GM03348 (cell line): Measurements from ENCODE around the gene REC114.
"Not testable (repeated sequence)": the region's sequence is repeated elsewhere in the genome, so short reads cannot be mapped to it uniquely, and the experiment has no call there.

ENCODE experiments used
- DNase-seq: peaks from one replicate; pipeline ENCODE4 v3.0.0; 2012; ENCODE audit warnings: low spot score

Gene REC114

GRCh38 chr15:73538123-73538522 lies 95.2 kb downstream of the REC114 start:
- no peak for DNase-seq

DNA sequence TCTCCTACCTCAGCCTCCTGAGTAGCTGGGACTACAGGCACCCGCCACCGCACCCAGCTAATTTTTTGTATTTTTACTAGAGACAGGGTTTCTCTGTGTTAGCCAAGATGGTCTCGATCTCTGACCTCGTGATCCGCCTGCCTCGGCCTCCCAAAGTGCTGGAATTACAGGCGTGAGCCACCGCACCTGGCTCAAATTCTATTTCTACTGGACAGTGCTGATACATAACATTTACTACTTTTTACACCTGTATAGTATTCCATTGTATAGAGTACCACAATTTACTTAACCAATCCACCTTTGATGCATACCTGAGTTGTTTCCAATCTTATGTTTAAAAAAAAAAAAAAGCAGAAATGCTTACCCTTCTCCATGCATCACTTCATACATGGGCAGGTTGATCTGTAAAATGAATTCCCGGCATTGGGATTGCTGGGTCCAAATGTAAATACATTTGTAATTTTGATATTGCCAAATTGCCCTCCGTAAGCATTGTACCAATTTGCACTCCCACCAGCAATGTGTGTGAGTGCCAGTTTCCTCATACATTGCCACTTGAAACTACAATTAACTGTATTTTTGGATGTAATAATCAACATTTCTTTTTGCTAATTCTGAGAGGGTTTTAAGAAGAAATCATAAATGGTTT lies 95.7 kb downstream of the REC114 start:
- no peak for DNase-seq

GRCh38 chr15:73539212-73540128 lies 96.5 kb downstream of the REC114 start:
- DNase-seq: no peak

DNA sequence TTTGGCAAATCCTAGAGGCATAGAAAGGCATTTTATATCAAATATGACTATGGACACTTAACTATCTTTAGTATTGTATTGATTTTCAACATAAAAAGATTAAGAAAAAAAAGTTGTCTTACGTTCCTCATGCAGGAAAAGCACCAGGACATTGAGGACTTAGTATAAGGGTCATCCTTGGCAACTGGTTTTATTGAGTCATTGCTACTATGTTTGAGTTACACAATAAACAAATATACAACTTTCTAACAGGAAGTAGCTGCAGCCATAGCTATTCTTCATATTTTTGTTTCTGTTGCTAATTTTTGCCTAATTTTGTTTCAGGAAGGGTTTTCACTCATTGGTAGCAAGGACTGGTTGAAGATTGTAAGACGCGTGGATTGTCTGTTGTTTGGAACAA lies 97.2 kb downstream of the REC114 start:
- no peak for DNase-seq

DNA sequence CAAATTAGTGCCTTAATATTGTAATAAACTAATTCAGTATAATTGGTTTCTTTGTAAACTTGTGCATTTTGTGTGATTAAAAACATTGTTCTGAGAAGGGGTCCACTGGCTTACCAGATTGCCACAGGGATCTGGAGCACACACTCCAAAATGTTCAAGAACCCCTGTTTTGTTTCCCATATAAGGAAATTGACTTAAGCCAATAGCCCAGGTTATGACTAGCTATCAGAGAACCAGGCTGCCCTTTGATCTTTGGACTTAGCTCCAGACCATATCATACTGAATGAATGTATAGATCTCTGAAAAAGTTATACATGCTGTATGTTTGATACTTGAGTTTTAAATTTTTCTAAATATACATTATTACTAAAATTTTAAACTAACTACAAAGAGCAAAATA lies 98.5 kb downstream of the REC114 start:
- DNase-seq: no peak

DNA sequence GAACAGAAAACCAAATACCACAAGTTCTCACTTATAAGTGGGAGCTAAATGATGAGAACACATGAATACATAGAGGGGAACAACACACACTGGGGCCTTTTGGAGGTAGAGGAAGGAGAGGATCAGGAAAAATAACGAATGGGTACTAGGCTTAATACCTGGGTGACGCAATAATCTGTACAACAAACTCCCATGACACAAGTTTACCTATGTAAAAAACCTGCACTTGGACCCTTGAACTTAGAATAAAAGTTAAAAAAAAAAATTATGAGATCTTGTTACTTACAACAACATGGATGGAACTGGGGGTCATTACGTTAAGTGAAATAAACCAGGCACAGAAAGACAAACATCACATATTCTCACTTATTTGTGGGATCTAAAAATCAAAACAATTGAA lies 106.0 kb downstream of the REC114 start:
- not testable (repeated sequence) for DNase-seq

GRCh38 chr15:73550190-73550589 lies 107.2 kb downstream of the REC114 start:
- DNase-seq: peak; percentile 17

DNA sequence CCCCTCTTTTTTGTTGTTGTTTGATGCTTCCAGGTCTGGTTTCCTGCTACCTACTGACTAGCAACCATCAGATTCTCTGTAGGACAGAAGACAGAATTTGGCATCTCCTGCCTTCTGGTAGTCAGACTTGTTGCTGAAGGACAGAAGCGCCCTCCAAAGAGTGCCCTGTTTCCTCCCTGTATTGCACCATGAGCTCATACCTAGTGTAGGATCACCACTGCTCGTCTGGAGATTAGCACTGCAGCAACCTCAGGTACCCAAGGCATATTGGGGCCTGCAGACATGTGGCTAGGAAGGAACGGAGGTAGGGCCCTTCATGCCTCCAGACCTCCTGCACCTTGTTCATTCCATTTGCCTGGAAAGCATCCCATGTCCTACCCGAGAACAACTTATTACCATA lies 112.1 kb downstream of the REC114 start:
- no peak for DNase-seq

- no peak for DNase-seq
Observed at GRCh38 chr15:73558529-73558928, 115.6 kb downstream of the REC114 start.

DNA sequence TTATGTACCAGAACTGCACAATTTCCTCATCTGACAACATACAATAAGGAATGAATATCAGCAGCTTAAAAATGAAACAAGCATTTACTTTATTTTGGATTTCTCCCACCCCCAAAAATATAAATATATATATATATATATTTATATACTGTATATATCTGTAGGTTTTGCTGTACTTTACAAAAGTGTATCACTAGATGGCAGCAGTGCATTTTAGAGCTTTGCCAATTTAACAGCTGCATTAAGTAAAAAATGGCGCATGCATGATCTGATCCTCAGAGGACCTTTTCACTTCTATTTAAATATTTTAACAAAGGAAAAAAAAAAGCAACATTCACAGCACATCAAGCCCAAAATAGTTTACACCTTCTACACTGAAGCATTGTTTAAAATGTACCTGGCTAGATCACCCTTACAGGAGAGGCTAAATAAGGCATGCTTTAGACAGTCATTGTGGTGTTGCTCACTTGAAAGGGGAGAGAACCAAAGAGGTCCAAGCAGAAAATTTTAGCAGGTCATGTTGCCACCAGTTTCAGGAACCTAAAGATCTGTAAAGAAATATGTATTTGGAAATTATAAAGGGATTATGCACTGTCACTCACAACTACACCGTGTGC lies 117.6 kb downstream of the REC114 start:
- DNase-seq: peak; percentile 37

GRCh38 chr15:73564255-73564654 lies 121.3 kb downstream of the REC114 start:
- DNase-seq: peak; percentile 40

GRCh38 chr15:73567020-73567419 lies 124.1 kb downstream of the REC114 start:
- no peak for DNase-seq

- DNase-seq: no peak
Observed at GRCh38 chr15:73568564-73569280, 125.8 kb downstream of the REC114 start.

DNA sequence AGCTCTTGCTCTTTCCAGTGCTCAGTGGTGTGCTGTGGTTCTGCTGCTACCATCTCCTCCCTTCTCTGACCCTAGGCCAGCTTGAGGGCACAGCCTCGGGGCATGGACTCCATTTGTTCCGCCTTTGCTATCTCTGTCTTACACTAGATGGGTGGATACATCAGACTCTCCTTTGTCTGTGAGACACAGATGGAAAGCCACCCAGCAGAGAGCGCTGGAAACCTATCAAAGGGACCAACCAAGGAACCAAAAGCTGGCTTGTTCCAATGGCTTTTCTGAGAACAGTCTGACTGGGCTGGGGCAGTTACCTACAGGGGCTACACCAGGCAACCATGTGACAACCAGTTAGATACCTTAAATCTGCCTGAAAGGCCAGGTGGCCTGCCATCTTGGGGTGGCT lies 126.4 kb downstream of the REC114 start:
- DNase-seq: no peak

GRCh38 chr15:73570355-73571032 lies 127.5 kb downstream of the REC114 start:
- no peak for DNase-seq

- no peak for DNase-seq
Observed at GRCh38 chr15:73571346-73571745, 128.4 kb downstream of the REC114 start.

DNA sequence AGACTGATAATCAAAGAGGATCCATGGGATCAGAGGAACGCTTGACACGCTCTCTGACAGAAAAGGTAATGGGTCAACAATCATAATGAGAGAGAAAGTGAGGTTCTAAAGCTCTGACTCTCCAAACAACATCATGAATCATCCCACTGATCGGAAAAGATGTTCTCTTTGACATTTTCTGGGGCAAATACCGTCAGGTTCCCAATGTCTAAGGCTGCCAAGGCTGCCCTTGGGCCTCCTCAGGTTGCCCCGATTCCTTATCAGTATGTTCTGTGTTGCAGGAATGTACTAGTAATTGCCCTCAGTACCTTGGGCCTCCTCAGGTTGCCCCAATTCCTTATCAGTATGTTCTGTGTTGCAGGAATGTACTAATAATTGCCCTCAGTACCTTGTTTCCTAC lies 129.3 kb downstream of the REC114 start:
- DNase-seq: no peak

DNA sequence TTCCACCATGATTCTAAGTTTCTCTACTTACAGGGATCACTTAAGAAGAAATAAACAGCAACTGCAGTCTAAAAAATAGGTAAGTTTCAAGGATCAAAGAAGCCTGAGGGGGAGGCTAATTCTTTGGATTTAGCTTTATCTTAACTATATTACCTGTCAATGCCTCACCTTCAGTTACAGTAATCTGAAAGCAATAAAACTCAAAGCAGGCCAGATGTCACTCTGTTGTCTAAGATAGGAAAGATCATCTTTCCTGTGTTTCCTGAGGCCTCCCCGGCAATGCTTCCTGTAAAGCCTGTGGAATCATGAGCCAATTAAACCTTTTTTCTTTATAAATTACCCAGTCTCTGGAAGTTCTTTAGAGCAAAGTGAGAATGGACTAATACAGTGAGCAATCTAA lies 130.1 kb downstream of the REC114 start:
- DNase-seq: no peak

DNA sequence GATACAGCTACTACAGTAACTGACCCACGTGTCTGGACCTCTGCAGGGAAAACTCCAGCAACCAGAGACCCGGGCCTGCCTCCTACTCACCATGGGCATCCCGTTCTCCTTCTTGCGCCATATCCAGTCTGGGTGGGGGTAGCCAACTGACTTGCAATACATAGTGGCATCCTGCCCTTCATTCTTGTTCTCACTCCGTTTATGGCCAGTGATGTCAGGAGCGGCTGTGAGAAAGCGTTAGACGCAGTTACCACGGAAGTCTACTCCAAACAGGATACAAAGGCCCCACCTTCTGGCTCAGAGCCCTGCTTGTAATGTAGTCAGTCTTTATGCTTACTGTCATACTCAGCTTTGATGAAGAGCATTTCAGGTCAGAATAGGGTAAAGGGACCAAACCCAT lies 130.6 kb downstream of the REC114 start:
- no peak for DNase-seq

DNA sequence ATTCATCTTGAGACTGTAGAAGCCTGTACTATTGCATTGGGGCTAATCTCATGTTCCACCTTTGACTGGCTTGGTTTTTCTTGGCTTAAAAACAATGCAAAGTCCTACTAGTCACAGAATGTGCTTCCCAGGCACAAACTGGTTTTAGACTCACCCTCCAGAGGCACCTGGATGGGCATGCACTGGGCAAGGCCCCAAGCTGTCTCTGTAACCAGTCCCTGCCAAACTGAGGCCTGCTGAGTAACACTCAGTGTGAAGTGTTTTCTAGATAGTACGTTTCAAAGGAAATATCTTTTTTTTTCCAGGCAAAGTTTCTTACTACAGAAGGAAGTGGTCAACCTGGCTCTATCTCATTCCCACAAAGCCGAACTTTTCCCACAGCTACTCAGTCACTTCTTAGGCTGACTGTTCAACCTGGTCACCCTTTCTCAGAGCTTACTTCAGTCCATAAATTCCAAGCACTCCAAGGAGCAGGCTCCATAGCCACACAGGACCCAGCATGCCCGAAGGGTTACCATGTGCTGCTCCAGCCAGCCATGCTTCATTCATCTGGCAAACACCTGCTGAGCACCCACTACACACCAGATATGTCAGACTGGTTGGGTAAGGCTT lies 132.8 kb downstream of the REC114 start:
- DNase-seq: no peak

GRCh38 chr15:73577593-73577992 lies 134.6 kb downstream of the REC114 start:
- DNase-seq: not testable (repeated sequence)
